ENCODE data around the gene UPK1B. TPM values are rescaled to one million over a fixed set of nuclear protein-coding genes. Genes with fewer than 3 reads are reported as not detected.

The UPK1B gene
- total RNA-seq, 2 donors from 2014 or later = not detected

DNA sequence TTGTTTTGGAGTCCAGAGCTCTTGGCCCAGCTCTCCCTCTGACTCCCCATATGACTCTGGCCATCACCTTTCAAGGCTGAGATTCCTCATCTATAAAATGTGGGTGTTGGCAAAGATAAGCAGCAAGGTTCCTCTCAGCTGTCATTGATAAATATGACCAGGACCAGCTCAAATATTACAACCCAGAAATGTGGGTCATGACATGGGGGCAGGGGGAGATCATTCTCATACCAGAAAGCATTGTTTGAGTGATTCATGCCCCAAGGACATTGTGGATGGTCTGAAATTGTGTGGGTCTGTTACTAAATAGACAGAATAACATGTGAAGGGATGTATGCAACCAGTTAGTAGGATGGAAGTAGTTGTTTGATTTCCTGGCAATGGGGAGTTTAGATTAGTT is 13.9 kb downstream of the UPK1B start:
- no peaks in the 10 kb centered on the region for H3K9me3 ChIP-seq (ENCODE audit: control insufficient read depth, low read length, poor library complexity, severe bottlenecking)
- no peak for DNase-seq
- Mint-ChIP-seq H3K27me3 (peaks cover 22% of the 10 kb centered on the region), H3K27ac (no peak overlapping the region), H3K4me3 (no peak overlapping the region), H3K4me1 (peaks cover 5% of the 10 kb centered on the region), H3K36me3 (ENCODE audit: low read depth) (no peaks in the 10 kb centered on the region)
- no peak for ATAC-seq

DNA sequence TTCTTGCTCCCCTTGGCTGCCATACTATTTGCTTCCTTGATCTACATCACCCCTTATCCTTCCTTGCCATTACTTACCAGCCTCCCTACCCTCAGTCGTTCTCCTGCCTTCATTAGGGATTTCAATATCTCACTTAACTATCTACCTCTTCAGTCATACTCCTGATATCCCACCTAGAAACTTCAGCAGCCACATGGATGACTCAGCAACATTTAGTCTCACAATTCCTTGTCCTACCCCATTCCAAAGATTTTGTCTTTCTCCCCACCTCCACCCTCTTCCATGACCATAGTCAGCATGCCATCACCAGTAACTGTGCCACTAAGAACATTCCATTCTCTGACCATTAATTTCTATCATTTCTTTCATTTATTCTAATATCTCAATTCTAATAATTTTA is 18.4 kb downstream of the UPK1B start:
- peaks cover 4% of the 10 kb centered on the region for H3K36me3 Mint-ChIP-seq (ENCODE audit: low read depth)
- no peak overlapping the region for H3K4me3 Mint-ChIP-seq
- H3K27me3 Mint-ChIP-seq = peaks cover 7% of the 10 kb centered on the region

DNA sequence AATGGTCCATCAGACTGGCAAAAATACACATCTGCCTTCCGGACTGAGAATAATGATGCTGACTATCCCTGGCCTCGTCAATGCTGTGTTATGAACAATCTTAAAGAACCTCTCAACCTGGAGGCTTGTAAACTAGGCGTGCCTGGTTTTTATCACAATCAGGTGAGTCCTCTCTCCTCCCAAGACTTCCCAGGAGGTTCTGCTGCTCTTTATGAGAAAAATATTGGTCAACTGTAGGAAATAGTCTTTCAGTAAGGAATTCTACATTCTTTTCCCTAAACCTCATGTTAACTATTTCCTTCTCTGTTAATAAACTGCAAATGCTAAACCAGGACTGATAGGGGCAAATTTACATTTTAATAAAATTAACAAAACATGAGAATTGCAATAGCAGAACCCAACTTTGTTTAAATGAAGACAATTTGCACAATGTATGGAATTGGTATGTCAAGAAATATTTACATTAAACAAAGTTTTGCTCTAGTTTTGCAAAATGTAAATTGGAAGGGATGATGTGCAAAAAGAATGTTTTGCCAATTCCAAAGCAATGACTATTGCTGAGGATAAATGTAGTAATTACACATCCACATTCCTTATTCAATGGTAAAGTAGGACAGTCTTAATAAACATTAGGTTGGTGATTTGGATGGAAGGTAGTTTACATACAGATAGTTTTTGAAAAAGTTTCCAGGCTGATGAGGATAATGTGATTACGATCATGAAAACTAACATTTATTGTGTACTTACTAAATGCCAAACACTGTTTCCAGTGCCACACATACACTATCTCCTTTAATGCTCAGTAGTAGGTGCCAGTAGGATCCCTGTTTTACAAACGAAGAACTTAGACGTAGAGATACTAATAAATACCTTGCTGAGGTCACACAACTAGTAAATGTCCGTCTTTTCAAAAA is 21.1 kb downstream of the UPK1B start:
- Mint-ChIP-seq H3K36me3 (ENCODE audit: low read depth) (peaks cover 6% of the 10 kb centered on the region), H3K4me1 (no peaks in the 10 kb centered on the region), H3K27ac (no peak overlapping the region), H3K4me3 (no peak overlapping the region), H3K27me3 (peaks cover 12% of the 10 kb centered on the region)
- ATAC-seq (no peak), DNase-seq (no peak)
- no peaks in the 10 kb centered on the region for H3K9me3 ChIP-seq (ENCODE audit: control insufficient read depth, low read length, poor library complexity, severe bottlenecking)

More for the DNA sequence above, 18.4 kb downstream of the UPK1B start:
- ATAC-seq (no peak), DNase-seq (no peak)
- no peak overlapping the region for H3K27ac Mint-ChIP-seq
- H3K9me3 ChIP-seq (ENCODE audit: control insufficient read depth, low read length, poor library complexity, severe bottlenecking) = no peaks in the 10 kb centered on the region
- H3K4me1 Mint-ChIP-seq = no peaks in the 10 kb centered on the region

DNA sequence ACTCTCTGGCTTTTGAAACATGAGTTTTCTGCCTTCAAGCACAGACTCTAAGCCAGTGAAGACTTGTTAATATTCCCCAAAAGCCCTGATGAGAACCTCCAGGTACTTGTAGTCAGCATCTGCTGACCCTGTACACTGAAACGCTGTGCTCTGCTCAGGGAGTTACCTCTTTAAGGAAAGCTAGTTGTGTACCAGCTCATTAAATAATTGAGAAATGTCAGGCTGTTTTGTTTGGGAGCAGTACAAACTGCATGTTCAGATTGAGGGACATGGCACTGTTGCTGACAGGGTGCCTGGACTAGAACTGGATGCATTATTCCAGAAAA is 21.7 kb downstream of the UPK1B start:
- H3K36me3 Mint-ChIP-seq (ENCODE audit: low read depth) = peaks cover 6% of the 10 kb centered on the region
- no peak overlapping the region for H3K4me3 Mint-ChIP-seq
- no peak for ATAC-seq
- peaks cover 12% of the 10 kb centered on the region for H3K27me3 Mint-ChIP-seq
- DNase-seq = no peak
- no peaks in the 10 kb centered on the region for H3K9me3 ChIP-seq (ENCODE audit: control insufficient read depth, low read length, poor library complexity, severe bottlenecking)
- no peaks in the 10 kb centered on the region for H3K4me1 Mint-ChIP-seq
- no peak overlapping the region for H3K27ac Mint-ChIP-seq

DNA sequence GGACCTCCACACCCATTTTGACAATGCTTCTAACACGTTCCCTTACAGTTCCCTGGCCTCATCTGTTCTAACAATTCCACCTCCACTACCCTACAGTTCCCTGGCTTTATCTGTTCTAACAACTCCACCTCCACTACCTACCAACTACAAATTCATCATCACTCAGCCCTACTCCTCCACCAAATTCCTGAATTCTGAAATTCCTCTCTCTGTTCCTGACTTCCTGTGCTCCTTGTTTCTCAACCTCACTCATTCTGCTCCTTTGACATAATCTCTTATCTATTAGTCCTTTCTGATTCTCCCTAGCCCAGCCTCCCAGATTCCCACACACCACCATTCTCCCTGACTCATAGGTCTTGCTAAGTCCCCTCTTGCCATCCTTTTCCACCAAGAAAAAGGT is 22.5 kb downstream of the UPK1B start:
- no peak for DNase-seq
- H3K9me3 ChIP-seq (ENCODE audit: control insufficient read depth, low read length, poor library complexity, severe bottlenecking) = no peaks in the 10 kb centered on the region
- Mint-ChIP-seq H3K27me3 (peaks cover 12% of the 10 kb centered on the region), H3K4me1 (no peaks in the 10 kb centered on the region), H3K4me3 (no peak overlapping the region), H3K36me3 (ENCODE audit: low read depth) (peaks cover 6% of the 10 kb centered on the region), H3K27ac (no peak overlapping the region)
- no peak for ATAC-seq

DNA sequence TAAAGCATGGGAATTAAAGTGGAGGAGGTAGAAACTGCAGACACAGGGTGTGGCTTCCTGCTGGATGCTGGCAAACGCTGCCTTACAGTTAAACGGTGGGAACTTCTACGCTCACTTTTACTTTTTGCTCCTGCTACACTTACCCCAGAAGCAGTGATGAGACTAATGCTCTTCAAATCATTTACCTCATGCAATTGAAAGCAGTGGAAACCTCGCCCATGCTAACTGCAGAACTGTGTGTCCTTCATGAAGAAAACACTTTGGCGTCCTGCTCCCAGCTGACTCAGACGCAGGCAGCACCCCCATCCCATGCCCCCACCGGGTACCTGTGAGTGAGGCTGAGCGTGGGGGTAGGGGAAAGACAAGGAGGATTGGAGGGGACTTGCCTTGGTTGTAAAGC is 31.8 kb downstream of the UPK1B start:
- ATAC-seq (no peak), DNase-seq (no peak)
- no peaks in the 10 kb centered on the region for H3K9me3 ChIP-seq (ENCODE audit: control insufficient read depth, low read length, poor library complexity, severe bottlenecking)
- H3K27ac Mint-ChIP-seq = no peak overlapping the region
- H3K4me3 Mint-ChIP-seq = no peak overlapping the region
- no peaks in the 10 kb centered on the region for H3K27me3 Mint-ChIP-seq
- H3K4me1 Mint-ChIP-seq = peaks cover 14% of the 10 kb centered on the region
- peaks cover 4% of the 10 kb centered on the region for H3K36me3 Mint-ChIP-seq (ENCODE audit: low read depth)

DNA sequence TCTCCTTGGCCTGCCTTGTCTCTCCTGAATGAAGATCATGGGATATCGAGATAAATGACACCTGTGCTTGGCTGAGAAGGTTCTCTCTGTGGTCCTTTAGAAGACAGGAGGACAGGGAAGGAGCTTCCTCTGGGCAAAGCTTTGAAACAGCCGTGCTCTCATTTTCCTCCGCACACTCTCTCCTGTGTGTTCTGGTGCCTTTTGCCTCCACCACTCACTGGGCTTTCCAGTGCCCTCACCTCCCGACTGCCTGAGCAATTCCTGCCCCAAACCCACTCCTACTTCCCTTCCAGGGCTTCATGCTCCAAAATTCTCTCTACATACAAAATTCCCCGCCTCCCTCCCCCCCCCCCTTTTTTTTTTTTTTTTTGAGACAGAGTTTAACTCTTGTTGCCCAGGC is 32.3 kb downstream of the UPK1B start:
- H3K9me3 ChIP-seq (ENCODE audit: control insufficient read depth, low read length, poor library complexity, severe bottlenecking) = no peaks in the 10 kb centered on the region
- peaks cover 4% of the 10 kb centered on the region for H3K36me3 Mint-ChIP-seq (ENCODE audit: low read depth)
- no peak for ATAC-seq
- no peak overlapping the region for H3K27ac Mint-ChIP-seq
- H3K27me3 Mint-ChIP-seq = no peaks in the 10 kb centered on the region
- H3K4me1 Mint-ChIP-seq = peaks cover 14% of the 10 kb centered on the region
- DNase-seq = no peak
- no peak overlapping the region for H3K4me3 Mint-ChIP-seq

DNA sequence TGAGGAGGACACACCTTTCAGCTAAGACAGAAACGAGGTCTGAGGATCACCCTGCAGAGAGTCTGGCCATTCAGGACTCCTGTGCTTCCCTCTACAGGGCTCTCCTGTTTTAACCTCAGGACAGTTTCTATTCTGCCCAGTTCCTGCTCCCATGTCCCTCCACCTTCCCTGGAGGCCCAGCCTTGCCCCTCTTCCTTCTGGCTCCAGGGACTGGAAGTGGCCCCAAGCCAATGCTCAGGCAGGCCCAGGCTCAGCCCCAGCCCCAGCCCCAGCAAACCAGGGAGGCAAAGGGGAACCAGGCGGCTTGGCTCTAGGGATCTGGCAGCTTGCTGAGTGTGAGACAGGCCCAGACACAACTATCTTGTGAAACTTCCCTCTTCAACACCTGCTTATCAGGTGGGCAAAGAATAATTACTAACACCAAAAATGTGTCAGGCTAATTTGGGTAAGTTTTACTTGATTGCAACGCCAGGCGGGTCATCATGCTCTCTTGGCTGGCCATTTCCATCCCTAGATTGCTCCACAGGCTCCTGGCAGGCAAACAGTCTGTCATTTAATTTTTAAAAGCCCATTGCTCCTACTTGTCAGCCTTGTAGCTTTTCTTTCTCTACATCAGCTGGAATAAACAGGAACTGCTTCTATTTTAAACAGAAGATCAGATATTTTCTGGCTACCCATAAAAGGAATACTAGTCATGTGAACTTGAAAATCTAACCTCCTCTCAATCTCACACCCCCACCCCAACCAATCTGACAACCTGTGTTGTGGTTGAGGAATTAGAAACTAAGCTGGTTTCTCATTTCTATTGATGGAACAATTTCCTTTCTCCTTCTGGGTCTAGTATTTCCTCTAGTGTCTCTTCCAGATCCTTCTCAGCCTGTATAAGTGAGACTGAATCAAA is 33.5 kb downstream of the UPK1B start:
- H3K4me1 Mint-ChIP-seq = peaks cover 14% of the 10 kb centered on the region
- ATAC-seq (no peak), DNase-seq (no peak)
- H3K4me3 Mint-ChIP-seq = peak overlapping the region; percentile 28
- peak overlapping the region; percentile 54 for H3K27ac Mint-ChIP-seq
- peaks cover 9% of the 10 kb centered on the region for H3K36me3 Mint-ChIP-seq (ENCODE audit: low read depth)
- H3K27me3 Mint-ChIP-seq = no peaks in the 10 kb centered on the region
- no peaks in the 10 kb centered on the region for H3K9me3 ChIP-seq (ENCODE audit: control insufficient read depth, low read length, poor library complexity, severe bottlenecking)

DNA sequence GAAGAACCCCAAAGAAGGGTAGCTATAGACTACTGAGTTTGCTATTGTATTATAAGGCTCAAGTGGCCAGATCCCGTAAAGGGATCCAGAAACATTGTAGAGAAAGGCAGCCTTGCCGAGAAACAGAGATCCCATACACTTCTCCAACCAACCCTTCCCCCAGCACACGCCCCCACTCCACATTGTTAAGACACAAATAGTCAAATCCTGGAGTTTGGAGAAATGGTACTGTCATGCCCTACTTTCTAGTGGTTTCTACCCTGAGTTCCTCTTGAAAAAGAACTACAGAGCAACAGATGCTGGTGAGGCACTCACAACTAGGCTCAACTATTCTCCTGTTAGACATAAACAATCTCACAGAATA is 34.1 kb downstream of the UPK1B start:
- peaks cover 14% of the 10 kb centered on the region for H3K4me1 Mint-ChIP-seq
- ATAC-seq (no peak), DNase-seq (no peak)
- no peaks in the 10 kb centered on the region for H3K27me3 Mint-ChIP-seq
- peak overlapping the region; percentile 28 for H3K4me3 Mint-ChIP-seq
- peak overlapping the region; percentile 54 for H3K27ac Mint-ChIP-seq
- peaks cover 14% of the 10 kb centered on the region for H3K36me3 Mint-ChIP-seq (ENCODE audit: low read depth)
- H3K9me3 ChIP-seq (ENCODE audit: control insufficient read depth, low read length, poor library complexity, severe bottlenecking) = no peaks in the 10 kb centered on the region

DNA sequence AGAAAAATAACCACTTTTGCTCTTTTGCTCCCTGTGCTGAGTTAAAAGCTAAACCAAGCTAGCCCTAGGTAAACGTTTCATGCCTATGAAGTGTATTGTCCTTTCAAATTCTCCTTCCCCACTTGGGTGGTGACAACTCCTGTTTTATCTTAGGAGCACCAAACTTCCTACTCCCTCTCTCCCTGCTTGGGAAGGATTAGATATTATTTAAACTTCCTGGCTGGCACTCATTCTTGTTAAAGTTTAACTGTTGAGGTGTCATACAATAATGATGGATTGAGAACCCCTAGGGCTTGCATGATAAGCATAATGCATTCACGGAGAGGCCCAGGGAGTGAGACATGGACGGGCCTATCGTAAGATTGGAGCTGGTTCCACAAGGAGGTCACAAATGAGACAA is 37.8 kb downstream of the UPK1B start:
- H3K36me3 Mint-ChIP-seq (ENCODE audit: low read depth) = peaks cover 23% of the 10 kb centered on the region
- no peak overlapping the region for H3K4me3 Mint-ChIP-seq
- ATAC-seq = no peak

DNA sequence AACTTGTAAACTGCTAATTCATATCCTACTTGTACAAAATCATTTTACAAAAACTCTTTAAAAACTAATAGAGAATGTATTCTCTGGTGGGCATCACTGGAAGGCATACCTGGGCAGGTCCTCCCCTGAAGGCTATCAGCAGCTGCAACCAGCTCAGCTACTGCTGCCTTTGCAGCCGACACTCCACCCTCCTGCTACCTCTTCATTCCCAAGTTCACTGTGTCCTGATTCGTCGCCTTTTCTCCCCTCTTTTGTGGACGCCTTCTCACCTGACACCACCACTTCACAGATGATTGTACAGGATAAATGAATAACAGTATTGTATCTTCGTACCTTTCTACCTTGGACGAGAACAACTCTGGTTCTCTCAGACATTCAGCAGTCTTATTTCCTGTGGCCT is 38.4 kb downstream of the UPK1B start:
- no peaks in the 10 kb centered on the region for H3K9me3 ChIP-seq (ENCODE audit: control insufficient read depth, low read length, poor library complexity, severe bottlenecking)
- peaks cover 23% of the 10 kb centered on the region for H3K36me3 Mint-ChIP-seq (ENCODE audit: low read depth)
- ATAC-seq (no peak), DNase-seq (no peak)
- no peak overlapping the region for H3K4me3 Mint-ChIP-seq
- H3K27ac Mint-ChIP-seq = no peak overlapping the region
- H3K27me3 Mint-ChIP-seq = no peaks in the 10 kb centered on the region
- H3K4me1 Mint-ChIP-seq = peaks cover 15% of the 10 kb centered on the region

More for the DNA sequence above, 37.8 kb downstream of the UPK1B start:
- H3K27ac Mint-ChIP-seq = no peak overlapping the region
- H3K27me3 Mint-ChIP-seq = no peaks in the 10 kb centered on the region
- no peak for DNase-seq
- peaks cover 15% of the 10 kb centered on the region for H3K4me1 Mint-ChIP-seq
- no peaks in the 10 kb centered on the region for H3K9me3 ChIP-seq (ENCODE audit: control insufficient read depth, low read length, poor library complexity, severe bottlenecking)

DNA sequence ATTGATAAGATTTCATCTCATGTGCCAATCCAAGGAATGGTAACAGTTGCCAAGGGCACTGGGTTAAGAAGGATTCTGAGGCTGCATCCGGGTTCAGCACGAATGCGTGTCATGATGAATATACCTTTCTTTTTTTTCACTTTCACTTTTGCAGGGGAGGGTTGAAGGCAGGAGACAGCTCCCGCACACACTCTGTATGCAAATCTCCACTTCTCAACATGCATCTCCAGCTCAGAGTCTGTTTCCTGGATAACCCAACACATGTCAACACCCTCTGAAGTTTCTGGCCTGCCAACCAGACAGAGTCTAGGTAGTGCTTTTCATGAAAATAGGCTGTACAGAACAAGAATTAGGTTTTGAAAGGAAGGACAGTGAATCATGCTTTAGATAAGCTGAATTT is 45.7 kb downstream of the UPK1B start:
- peak overlapping the region; percentile 93 for H3K27ac Mint-ChIP-seq
- H3K27me3 Mint-ChIP-seq = no peaks in the 10 kb centered on the region
- peaks cover 2% of the 10 kb centered on the region for H3K36me3 Mint-ChIP-seq (ENCODE audit: low read depth)
- H3K4me1 Mint-ChIP-seq = peaks cover 20% of the 10 kb centered on the region
- peak; percentile 80 for ATAC-seq
- no peaks in the 10 kb centered on the region for H3K9me3 ChIP-seq (ENCODE audit: control insufficient read depth, low read length, poor library complexity, severe bottlenecking)
- H3K4me3 Mint-ChIP-seq = peak overlapping the region; percentile 15
- no peak for DNase-seq

DNA sequence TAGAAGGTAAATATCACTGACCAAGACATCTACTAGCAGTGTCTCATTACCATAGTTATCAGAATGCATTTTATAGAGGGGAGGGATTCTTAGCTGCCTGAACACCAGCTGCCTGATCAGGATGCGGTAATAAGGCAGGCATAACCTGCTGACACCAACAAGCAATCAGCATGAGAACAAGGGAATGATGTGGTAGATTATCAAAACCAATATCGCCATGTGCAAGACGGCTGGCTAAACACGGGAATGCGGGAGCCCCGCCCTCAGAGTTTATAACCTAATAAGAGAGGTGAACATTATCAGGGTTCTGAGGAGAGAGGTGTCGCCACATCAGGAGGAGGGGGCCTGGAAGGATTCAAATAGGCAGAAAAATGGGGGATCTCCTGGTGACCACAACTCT is 46.8 kb downstream of the UPK1B start:
- Mint-ChIP-seq H3K4me1 (peaks cover 20% of the 10 kb centered on the region), H3K27me3 (no peaks in the 10 kb centered on the region), H3K27ac (peak overlapping the region; percentile 93), H3K4me3 (peak overlapping the region; percentile 21), H3K36me3 (ENCODE audit: low read depth) (peaks cover 2% of the 10 kb centered on the region)
- H3K9me3 ChIP-seq (ENCODE audit: control insufficient read depth, low read length, poor library complexity, severe bottlenecking) = no peaks in the 10 kb centered on the region
- DNase-seq (no peak), ATAC-seq (no peak)
